GM18907 (cell line): ENCODE data around the gene E2F6.

Experiments used
- ATAC-seq: cut with Tn5 transposase; IDR thresholded peaks from one replicate; pipeline ENCODE4 v1.9.1; 2021; ENCODE audit warnings: mild to moderate bottlenecking, moderate library complexity; ENCODE audit not compliant: unreplicated experiment

Gene E2F6

GRCh38 chr2:11465485-11466306, at the start of gene E2F6:
TSS of gene E2F6 (minus strand) at chr2:11466161. CDS start at chr2:11465879, 282 bp downstream.
- ATAC-seq: peak; percentile 65

DNA sequence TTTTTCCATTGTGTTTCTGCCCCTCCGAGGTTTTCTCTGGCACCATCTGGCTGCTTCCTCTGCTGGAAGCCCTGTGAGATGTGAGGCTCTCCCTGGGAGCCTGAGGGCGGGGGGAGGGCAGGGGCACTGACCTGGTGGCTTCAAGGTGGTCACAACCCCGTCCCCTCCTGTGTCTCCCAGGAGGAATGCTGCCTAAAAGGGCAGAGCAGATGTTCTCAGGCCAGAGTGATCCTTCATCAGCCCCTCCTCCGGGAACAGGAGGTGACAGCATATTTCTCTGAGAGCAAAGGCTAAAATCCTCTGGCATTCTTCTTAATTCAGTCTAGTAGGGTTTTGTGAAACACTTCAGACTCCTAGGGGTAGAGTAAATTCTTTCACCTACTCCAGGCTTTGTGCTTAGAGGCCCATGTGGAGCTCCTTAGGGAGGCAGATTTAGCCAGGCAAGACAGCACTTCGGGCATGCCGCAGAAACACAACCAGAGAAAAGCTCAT, 49.6 kb upstream of the E2F6 start:
- no peak for ATAC-seq

GRCh38 chr2:11514904-11515303, 48.9 kb upstream of the E2F6 start:
- ATAC-seq: no peak

DNA sequence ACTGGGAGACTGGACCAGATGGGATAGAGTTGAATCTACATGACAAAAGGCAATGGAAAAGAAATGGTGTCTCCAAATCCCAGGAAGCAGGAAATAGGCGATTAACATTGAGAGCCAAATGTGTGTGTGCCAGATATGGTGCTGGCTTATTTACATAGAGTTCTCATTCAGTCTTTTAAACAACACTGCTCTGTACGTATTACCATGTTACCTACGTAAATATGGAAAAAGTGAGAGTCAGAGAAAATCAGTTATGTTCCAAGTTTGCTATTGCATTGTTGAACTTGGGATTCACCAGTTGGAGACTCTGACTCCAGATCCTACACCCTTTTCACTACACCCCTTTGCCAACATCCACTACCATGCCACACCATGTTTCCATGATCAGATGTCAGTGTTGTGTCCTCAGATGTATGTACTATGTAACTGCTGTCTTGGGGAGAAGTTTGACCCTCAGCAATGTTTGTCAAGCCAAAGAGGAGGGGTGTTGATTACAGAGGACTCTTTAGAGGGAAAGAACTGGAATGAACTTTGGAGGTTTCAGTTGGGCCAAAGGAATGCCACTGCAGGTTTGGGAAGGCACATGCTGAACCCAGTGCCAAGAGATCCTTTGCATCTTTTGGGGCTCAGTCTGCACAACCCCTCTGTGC, 48.2 kb upstream of the E2F6 start:
- ATAC-seq: no peak

DNA sequence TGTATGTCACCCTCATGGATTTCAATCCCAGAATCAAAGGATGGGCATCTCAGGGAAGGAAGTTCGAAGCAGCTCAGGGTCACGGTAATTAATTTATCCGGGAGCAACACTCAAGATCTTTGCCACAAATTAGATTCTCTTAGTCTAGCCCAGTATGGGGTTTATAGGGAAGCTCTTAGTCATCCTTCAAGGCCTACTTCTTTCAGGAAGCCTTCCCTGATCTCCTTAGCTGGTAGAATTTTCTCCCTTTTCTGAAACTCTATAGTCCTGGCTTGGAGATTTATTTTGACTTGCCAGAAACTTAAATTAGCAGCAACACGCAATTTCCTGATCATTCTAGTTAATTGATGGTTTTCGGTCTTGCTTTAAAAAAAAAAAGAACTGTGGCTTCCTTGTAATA, 47.4 kb upstream of the E2F6 start:
- ATAC-seq: no peak

DNA sequence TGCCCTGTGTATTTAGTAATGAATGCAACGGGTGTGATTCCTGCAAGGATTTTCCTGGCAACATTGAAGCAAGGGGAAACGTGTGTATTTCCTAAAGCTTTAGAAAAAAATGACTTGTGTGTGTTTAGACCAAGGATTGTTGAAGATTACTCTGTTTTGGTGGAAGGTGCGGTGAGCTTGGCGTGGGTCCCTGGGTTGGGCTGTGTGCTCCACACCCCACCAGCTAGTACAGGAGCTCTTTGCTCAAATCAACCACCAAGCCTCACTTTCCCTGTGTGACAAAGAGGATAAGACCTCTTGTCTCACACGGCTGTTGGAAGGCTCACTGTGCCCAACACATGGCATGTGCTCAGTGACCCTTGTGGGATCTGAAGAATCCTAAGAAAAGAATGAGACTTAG, 46.5 kb upstream of the E2F6 start:
- no peak for ATAC-seq

DNA sequence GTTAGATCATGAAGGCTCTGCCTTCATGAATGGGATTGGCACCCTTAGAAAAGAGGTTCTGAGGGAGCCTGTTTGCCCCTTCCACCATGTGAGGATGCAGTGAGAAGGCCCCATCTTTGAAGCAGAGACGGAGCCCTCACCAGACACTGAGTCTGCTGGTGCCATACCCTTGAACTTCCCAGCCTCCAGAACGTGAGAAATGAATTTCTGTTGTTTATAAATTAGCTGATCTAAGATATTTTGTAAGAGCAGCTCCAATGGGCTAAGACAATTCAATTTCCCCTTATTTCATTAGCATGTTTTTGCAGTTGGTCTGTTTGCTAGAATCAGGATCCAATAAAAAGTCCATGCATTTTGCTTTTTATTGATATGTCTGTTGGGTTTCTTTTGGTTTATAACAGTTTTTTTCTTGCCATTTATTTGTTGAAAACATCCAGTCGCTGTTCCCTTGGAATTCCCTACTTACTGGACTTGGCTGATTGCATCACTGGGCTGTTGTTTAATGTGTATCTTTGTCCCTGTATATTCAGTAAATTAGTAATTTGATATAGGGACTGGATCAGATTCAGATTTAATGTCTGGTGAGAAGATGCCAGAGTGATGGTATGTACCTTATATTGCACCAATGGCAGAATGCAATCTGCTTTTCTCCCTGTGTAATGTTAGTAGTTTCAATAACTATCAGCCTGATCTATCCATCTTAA, 43.8 kb upstream of the E2F6 start:
- ATAC-seq: no peak

- no peak for ATAC-seq
These were observed 42.3 kb upstream of the E2F6 start for GRCh38 chr2:11508279-11508678.

DNA sequence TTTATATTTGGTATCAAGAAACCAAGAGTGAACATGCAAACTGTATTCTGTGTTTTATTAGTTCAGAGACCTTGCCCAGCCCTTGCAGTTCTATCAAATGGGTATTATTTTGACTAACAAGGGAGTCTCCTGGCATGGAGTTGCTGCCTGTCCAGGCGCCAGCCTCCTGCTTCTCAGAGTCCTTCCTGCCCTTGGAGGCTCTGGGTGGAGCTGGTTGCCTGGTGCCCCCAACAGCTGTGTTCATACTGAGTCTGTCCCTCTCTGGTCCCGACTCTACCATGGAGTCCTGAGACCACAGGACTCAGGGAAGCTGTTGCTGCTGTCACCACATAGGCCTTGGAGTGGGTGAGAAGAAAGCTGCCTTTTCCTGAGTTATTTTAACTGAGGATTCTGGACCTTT, 41.6 kb upstream of the E2F6 start:
- no peak for ATAC-seq

- no peak for ATAC-seq
These were observed 40.6 kb upstream of the E2F6 start for GRCh38 chr2:11506611-11506969.

DNA sequence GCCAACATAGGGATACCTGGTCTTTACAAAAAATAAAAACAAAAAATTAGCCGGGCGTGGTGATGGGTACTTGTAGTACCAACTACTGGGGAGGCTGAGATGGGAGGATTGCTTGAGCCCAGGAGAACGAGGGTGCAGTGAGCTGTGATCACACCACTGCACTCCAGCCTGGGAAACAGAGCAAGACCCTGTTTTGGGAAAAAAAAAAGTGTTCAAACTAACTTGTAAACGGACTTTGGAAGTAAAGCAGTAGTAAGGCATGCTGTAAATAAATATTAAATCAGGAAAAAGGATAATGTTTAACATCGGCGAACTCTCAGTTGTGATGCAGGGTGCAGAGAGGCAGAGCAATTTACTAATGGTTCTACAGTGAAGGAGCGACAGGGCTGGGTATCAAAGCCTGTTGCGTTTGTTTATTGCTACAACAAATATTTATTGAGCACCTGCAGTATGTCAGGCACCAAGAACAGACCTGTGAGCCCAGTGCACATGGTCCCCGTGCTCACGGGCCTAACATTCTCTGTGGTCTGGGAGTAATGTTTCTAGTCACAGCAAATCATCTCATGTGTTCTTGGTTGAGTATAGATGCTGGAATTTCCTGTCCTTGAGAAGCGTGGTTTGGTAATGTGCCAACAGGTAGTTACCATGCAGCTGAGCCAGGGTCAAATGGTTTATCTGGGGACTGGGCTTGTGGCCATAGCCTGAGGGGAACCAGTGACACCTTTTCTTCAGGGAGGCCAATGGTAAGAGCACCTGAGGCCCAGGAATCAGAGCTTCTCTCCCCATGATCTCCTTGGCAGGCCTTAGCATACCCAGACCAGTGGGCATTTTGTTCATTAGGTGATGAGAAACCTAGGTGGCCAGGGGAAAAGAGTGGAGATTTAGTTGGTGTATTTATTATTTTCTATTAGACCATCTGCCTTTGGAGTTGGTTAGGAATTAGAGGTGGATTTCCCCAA, 40.0 kb upstream of the E2F6 start:
- ATAC-seq: peak; percentile 70

DNA sequence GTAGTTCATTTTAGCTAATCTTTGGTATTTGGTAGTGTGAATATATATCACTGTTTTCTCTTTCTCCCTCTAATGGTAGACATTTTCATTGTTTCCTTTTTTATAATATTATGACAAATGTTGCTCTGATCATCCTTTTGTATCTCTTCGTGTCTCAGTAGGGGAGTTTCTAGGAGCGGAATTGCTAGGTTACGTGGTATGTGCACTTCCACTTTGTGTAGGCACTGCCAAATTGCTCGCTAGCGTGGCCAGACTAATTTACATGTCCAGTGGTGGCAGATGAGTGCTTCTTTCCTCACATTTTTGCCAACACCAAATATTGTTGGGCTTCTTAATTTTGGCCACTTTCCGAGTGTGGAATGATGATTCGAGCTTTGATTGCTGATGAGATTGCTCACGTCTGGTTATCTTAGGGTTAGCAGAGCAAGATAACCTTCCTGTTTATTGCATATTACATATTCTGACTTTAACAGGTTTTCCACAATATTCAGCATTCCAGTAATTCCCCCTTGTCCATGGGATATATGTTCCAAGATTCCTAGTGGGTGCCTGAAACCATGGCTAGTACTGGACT, 37.5 kb upstream of the E2F6 start:
- ATAC-seq: no peak

DNA sequence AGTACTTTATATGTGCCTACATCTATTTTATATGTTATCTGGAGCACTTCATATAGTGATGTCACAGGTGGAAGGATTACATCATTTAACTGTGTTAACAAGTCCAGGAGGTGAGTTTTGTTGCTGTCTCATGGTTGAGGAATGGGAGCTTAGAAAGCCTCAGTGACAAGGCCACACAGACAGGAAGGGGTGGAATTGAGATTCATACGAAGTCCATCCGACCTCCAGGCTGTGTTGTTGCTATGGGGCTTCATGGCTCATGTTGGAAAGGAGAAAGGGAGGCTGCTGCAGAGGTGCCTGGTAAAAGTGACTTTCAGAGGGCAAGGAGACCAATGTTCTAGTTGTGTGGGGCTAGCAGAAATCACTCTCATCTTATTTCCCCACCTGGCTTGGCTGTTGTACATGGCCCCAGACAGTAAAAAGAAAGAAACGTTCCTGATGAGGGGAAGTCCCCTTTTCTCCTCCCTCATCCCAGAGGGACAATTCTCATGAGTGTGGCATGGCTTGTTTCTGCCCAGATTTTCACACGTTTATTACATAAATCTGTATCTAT, 36.9 kb upstream of the E2F6 start:
- ATAC-seq: no peak

GRCh38 chr2:11500702-11501303, 34.8 kb upstream of the E2F6 start:
- peak; percentile 42 for ATAC-seq

DNA sequence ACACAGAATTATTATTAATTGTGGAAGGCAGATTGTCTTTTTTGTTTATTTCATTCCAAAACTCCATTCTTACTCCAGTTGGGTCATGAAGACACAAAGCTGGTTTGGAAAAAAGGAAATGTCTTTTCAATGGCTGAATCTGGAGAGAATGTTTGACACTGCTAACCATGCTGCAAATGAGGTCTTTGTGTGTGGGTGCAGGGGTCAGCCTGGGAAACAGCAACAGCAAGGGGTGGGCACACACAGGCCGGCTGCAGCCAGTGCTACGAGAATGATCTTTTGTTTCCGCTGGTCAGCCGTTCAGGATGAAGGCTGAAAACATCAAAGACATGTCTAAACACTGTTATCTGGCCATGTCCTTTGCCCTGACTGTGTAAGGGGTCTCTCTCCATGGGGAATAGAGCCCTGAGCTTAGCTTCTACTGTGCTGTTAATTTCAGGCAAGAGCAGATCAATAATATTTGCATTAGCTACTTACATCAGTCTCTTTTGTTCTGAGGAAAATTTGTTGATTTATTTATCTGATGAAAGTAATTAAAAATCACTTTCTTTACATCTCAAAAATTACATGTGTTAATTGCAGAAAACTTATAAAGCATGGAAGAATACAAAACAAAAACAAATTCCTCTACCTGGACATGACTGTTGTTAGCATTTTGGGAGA, 33.3 kb upstream of the E2F6 start:
- no peak for ATAC-seq

DNA sequence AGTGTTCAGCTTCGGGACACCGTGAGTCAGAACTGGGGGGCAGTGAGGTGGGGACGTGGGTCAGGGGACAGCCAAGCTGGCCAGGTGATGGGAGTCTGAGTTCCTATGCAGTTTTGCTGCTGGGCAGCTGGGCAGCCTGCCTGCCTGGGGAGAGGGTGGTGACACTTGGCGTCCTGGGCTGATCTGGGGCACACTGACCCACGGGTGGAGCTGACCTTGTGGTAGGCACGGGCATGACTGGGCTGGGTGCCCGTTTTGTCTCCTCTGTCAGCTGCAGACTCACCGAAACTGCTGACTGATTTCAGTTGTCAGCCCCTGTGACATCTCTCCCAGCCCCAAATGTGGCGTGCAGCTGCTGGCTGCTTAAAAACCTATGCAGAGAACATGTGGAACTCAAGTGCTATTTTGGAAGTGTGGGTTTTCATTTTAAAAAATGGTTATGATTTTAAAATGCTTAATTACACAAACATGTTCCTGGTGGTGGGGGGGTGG, 32.6 kb upstream of the E2F6 start:
- peak; percentile 91 for ATAC-seq

DNA sequence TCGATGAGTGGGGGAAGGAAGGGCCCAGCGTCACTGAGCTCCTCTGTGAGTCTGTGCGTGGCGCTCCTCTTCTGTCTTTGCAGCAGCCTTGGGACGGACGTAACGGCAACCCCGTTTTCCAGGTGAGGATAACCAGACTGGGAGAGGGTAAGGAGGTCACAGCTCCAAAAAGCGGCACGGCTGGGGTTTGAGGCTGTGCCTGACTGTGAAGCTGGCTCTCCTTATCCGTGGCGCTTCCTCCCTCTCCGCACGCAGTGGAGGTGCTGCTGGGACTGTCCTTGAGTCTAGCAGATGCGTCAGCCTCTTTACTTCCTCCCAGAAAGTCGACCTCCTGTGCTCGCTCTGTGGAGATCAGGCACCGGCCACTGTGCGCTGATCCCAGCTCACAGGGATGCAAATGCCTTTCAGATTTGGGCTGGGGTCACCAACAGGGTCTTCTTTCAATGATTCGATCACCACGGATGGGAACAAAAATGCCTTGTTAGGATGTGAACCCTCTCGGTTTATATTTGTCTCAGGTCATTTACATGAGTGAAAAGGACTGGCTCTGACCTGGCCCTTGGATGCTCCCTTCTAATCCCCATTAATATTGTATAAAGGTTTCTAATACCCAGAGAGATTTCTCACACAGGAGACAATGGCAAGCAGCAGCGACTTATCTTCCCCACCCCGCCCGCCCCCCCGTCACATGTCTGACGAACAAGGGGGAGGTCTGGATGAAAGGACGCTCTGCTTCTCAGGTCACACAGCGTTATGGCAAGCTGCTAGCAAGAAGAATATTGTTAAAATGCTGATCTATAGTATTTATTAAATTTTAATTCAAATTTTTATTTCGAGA, 30.1 kb upstream of the E2F6 start:
- no peak for ATAC-seq

GRCh38 chr2:11494310-11494709, 28.3 kb upstream of the E2F6 start:
- no peak for ATAC-seq
